Nephron (organoid): ENCODE data around the gene MYL5.

Experiments used
- H3K27ac Mint-ChIP-seq, 3 experiments: 2 replicates each; pipeline ENCODE4 v1.8.0; 2020; ENCODE audit warnings: mixed read lengths in 3 of 3, mild to moderate bottlenecking in 2 of 3, moderate library complexity in 1 of 3
- H3K27me3 Mint-ChIP-seq: 2 replicates; pipeline ENCODE4 v1.8.0; 2021; ENCODE audit warnings: low read depth, mild to moderate bottlenecking, moderate library complexity, mixed read lengths
- H3K36me3 Mint-ChIP-seq: 2 replicates; pipeline ENCODE4 v1.8.0; 2020; ENCODE audit warnings: low read depth, mixed read lengths
- H3K4me1 Mint-ChIP-seq: 2 replicates; pipeline ENCODE4 v1.8.0; 2020; ENCODE audit warnings: mixed read lengths
- H3K4me3 Mint-ChIP-seq, 3 experiments: 2 replicates each; pipeline ENCODE4 v1.8.0; 2020; ENCODE audit warnings: mild to moderate bottlenecking in 3 of 3, mixed read lengths in 3 of 3, moderate library complexity in 2 of 3
- H3K9me3 Mint-ChIP-seq: 2 replicates; pipeline ENCODE4 v1.8.0; 2020; ENCODE audit warnings: mixed read lengths
- CTCF ChIP-seq, 3 experiments: fragments of 200-600 bp; sonication (generic); IDR thresholded peaks; one replicate each; pipeline ENCODE4 v1.5.0; 2021; ENCODE audit warnings: antibody characterized with exemption in 3 of 3; ENCODE audit not compliant: unreplicated experiment in 3 of 3

MYL5 gene

GRCh38 chr4:681736-682451 lies 7.6 kb downstream of the MYL5 start:
- no peak for TF ChIP-seq CTCF (IDR thresholded peaks at IDR 0.05; ENCODE audit: unreplicated experiment in 3 of 3)
- peak overlapping the region in 2 of 3 experiments; percentile 56 to 61 for H3K4me3 Mint-ChIP-seq
- H3K27me3 Mint-ChIP-seq = peaks cover 7% of the 10 kb centered on the region
- no peaks in the 10 kb centered on the region for H3K36me3 Mint-ChIP-seq
- no peaks in the 10 kb centered on the region for H3K9me3 Mint-ChIP-seq
- H3K27ac Mint-ChIP-seq = no peak overlapping the region
- peaks cover 27% of the 10 kb centered on the region for H3K4me1 Mint-ChIP-seq

- no peak for TF ChIP-seq CTCF (IDR thresholded peaks at IDR 0.05; ENCODE audit: unreplicated experiment in 3 of 3)
- no peak overlapping the region for H3K27ac Mint-ChIP-seq
- no peaks in the 10 kb centered on the region for H3K9me3 Mint-ChIP-seq
- peaks cover 24% of the 10 kb centered on the region for H3K4me1 Mint-ChIP-seq
- H3K4me3 Mint-ChIP-seq = peak overlapping the region in 2 of 3 experiments; percentile 17 to 43
- H3K27me3 Mint-ChIP-seq = peaks cover 7% of the 10 kb centered on the region
- H3K36me3 Mint-ChIP-seq = no peaks in the 10 kb centered on the region
These were observed 8.3 kb downstream of the MYL5 start for GRCh38 chr4:682490-683172.

- Mint-ChIP-seq H3K9me3 (no peaks in the 10 kb centered on the region), H3K36me3 (no peaks in the 10 kb centered on the region), H3K27me3 (peaks cover under 1% of the 10 kb centered on the region), H3K4me1 (peaks cover 20% of the 10 kb centered on the region), H3K27ac (peak overlapping the region in 2 of 3 experiments; percentile 51 to 60), H3K4me3 (peak overlapping the region in 1 of 3 experiments; percentile 30)
- no peak for TF ChIP-seq CTCF (IDR thresholded peaks at IDR 0.05; ENCODE audit: unreplicated experiment in 3 of 3)
These were observed 9.0 kb downstream of the MYL5 start for GRCh38 chr4:683247-683897.

- H3K27ac Mint-ChIP-seq = peak overlapping the region in 2 of 3 experiments; percentile 51 to 60
- peak overlapping the region in 2 of 3 experiments; percentile 30 for H3K4me3 Mint-ChIP-seq
- TF ChIP-seq CTCF (IDR thresholded peaks at IDR 0.05; ENCODE audit: unreplicated experiment in 3 of 3) = peak; percentile 67 to 75 (median 72)
- no peaks in the 10 kb centered on the region for H3K27me3 Mint-ChIP-seq
- H3K9me3 Mint-ChIP-seq = no peaks in the 10 kb centered on the region
- H3K4me1 Mint-ChIP-seq = peaks cover 19% of the 10 kb centered on the region
- H3K36me3 Mint-ChIP-seq = no peaks in the 10 kb centered on the region
These were observed 9.8 kb downstream of the MYL5 start for GRCh38 chr4:683982-684622.

- Mint-ChIP-seq H3K36me3 (no peaks in the 10 kb centered on the region), H3K27ac (peak overlapping the region in 1 of 3 experiments; percentile 31), H3K4me3 (peak overlapping the region in 1 of 3 experiments; percentile 34), H3K27me3 (no peaks in the 10 kb centered on the region), H3K4me1 (peaks cover 19% of the 10 kb centered on the region), H3K9me3 (no peaks in the 10 kb centered on the region)
- no peak for TF ChIP-seq CTCF (IDR thresholded peaks at IDR 0.05; ENCODE audit: unreplicated experiment in 3 of 3)
These were observed 10.4 kb downstream of the MYL5 start for GRCh38 chr4:684623-685327.
